GM18502 (cell line): ENCODE data around the gene PTTG1IP.

Experiments used
- ATAC-seq: cut with Tn5 transposase; IDR thresholded peaks from one replicate; pipeline ENCODE4 v1.9.1; 2021; ENCODE audit warnings: mild to moderate bottlenecking; ENCODE audit not compliant: unreplicated experiment, poor library complexity

The PTTG1IP gene

DNA sequence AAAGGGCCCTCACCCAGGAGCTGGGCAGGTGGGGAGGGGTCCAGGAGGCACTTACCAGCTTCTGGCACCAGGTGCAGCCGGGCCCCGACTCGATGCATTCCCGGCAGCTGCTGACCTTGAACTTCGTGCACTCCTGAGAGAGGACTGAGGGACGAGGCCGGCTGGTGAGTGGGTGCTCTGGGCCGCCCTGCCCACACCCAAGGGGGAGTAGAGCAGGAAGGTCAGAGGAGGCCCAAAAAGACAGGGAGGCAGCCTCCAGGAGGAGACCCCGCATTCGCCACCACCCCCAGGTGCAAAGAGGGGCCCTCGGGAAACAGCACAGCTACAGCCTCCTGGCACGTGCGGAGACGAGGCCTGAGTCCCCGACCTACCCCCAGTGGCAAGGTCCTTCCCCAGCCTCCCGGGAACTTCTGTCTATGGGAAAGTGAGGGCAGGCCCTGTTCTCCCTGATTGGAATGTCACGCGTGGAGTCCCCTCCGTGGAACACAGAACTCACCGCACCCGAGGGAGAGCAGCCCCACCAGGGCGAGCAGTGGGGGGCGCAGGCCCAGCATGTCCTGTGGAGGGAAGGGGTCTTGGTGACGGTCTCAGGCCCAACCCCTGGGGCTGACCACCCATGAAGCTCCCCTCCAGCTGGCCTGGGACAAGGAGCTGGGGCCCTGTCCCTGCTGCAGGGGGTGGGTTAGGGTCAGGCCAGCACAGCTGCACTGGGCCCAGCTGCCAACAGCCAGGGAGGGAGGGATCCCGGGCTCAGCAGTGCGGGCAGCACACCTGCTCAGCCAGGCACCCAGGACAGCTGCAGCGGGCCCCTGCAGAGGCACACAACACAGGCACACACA is 37.0 kb upstream of the PTTG1IP start:
- ATAC-seq: no peak

DNA sequence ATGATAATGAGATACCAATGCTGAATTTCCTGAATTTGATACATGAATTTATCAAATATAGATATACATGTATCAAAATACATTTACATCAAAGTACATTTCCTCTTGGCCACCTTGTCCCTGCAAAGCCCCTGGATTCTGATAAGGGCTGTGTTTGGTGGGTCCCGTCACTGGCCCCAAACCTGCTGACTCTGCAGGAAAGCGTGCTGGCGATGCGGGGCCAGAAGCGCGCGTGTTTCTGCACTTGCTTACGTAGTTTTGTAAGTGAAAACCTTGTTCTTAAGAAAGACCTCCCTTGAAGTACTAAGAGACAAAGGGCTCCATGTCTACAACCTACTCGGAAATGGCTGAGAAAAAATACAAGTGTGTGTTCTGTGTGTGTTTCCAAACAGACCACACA is 36.2 kb upstream of the PTTG1IP start:
- ATAC-seq: no peak

DNA sequence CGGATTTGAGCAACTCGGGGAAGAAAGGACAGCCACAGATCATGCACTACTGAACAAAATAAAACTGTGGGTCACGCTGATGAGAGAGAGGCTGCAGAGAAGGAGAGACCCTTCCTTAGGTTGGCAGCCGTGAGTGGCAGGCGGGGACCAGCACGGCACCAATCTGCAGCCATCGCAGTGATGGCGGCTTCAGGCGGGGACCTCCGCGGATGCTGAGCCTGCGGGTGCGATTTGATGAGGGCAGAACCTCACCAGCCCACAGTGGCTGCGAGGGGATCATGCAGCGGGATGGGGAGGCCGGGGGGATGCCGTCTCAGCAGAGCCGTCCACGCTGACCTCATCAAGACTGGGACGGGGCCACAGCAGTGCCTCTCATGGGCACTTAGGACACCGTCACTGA is 35.4 kb upstream of the PTTG1IP start:
- ATAC-seq: no peak

GRCh38 chr21:44907966-44908895 is 34.7 kb upstream of the PTTG1IP start:
- no peak for ATAC-seq

- no peak for ATAC-seq
These were observed 33.9 kb upstream of the PTTG1IP start for GRCh38 chr21:44907225-44907965.

DNA sequence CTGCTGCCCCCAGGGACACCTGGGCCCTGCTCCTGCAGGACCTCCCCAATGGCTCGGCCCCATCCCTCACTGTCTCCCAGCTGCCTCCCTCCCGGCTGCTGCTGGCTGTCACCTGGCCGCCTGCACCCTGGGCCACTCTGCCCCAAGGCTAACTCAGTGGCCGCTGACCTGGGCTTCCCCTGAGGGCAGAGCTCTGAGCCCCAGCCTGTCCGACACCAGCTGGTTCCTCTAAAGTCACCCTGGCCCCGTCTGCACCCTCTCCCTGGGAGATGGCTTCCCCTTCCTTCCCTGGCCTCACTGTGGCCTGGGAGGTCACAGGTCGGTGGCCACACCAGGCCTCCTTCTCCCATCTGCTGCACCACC is 32.2 kb upstream of the PTTG1IP start:
- ATAC-seq: no peak

- no peak for ATAC-seq
These were observed 31.7 kb upstream of the PTTG1IP start for GRCh38 chr21:44905016-44905727.

DNA sequence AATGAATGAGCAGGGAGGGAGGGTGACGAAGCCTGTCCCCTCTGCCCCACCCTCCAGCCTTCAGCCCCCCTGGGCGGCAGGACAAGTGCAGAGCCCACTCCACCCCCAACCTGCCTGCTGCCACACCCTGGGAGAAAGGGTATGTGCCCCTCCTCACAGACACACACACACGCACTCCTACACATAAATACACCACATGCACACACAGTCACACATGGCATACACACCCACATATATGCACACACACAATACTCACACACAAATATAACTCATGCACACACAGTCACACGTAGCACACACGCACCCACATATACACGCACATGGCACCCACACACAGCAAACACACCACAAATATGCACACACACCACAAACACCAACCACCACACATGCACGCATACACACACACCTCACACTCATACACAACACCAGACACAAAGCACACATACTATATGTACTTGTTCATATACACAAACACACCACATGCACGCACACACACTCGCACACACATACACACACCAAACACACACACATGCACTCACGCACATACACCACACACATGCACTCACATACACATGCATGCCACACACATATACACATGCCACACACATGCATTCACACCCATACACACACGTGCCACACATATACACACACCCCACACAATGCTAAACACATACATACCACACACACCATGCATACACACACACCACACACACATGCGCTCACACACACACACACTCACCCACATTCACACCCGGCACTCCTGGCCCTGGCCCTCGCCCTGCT is 30.8 kb upstream of the PTTG1IP start:
- no peak for ATAC-seq

GRCh38 chr21:44903689-44904088 is 30.2 kb upstream of the PTTG1IP start:
- ATAC-seq: no peak

DNA sequence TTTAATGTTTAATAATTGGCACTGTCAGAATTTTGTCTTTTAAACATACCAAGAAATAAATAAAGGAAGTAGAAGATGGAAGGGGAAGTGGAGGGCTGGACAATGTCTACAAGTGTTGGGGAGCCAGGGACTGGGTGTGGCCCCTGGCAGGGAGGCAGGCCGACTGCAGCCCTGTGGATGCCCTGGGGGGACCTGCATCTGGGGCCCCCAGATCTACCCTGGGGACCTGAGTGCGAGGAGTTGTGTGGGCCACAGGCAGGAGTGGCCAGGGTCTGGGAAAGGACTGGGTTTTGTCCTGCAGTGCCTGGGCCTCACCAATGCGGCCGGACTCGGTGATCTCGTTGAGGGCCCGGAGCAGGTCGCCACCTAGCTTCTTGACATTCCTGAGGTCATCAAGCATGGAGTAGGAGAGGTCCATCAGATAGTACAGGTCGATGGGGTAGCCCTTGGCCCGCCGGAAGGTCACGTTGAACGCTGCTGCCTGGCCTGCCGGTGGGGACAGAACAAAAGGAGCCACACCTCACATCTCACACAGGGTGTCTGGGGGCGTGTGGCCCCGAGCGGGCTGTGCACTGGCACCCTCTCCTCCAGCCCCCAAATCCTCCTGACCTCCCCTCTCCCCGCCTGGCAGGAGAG is 29.7 kb upstream of the PTTG1IP start:
- no peak for ATAC-seq

DNA sequence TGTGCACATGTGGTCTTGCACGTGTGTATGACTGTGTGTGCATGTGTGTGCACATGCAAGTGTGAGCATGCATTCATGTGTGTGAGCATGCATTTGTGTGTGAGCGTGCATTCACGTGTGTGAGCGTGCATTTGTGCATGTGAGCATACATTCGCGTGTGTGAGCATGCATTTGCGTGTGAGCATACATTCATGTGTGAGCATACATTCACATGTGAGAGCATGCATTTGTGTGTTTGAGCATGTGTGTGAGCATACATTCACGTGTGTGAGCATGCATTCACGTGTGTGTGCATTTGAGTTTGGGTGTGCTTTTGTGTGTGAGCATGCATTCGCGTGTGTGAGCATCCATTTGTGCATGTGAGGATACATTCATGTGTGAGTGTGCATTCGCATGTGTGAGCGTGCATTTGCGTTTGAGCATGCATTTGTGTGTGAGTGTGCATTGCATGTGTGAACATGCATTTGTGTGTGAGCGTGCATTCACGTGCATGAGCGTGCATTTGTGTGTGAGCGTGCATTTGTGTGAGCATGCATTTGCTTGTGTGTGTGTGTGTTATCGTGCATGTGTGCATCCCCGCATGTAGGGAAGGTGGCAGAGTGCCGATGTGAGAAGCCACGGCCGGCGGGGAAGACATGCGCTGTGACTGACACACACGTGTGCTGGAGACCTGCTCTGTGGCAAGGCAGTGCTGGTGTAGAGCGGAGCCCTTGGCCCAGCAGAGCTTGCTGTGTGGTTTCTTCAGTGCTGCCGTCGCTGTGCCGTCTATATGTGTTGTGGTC is 29.0 kb upstream of the PTTG1IP start:
- ATAC-seq: no peak

DNA sequence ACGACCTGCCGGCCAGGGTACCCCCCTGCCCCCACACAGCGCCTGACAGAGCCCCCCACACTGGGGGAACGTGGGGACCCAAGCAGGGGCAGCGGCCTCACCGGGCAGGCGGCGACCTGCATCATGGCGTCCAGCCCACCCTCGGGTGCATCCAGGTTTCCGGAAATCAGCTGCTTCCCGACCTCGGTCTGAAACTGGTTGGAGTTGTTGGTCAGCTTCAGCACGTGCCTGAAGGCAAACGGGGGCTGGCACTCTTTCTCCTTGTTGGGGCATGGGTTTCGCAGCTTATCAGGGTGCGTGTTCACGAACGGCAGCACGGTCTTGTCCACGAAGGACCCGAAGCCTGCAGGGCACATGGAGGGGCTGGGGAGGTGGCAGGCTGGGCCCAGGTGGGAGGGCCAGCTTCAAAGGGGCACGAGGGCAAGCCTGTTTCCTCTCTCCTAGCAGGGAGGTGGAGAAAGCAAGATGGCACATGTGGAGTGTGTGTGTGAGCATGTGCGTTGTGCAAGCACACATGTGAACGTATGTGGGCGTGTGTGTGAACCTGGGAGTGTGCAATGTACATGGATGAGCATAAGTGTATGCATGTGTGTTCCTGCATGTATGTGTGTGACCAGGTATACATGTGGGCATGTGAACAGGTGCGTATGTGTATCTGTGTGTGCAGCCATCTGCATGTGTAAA is 28.0 kb upstream of the PTTG1IP start:
- ATAC-seq: no peak

GRCh38 chr21:44900559-44901251 is 27.2 kb upstream of the PTTG1IP start:
- ATAC-seq: no peak

DNA sequence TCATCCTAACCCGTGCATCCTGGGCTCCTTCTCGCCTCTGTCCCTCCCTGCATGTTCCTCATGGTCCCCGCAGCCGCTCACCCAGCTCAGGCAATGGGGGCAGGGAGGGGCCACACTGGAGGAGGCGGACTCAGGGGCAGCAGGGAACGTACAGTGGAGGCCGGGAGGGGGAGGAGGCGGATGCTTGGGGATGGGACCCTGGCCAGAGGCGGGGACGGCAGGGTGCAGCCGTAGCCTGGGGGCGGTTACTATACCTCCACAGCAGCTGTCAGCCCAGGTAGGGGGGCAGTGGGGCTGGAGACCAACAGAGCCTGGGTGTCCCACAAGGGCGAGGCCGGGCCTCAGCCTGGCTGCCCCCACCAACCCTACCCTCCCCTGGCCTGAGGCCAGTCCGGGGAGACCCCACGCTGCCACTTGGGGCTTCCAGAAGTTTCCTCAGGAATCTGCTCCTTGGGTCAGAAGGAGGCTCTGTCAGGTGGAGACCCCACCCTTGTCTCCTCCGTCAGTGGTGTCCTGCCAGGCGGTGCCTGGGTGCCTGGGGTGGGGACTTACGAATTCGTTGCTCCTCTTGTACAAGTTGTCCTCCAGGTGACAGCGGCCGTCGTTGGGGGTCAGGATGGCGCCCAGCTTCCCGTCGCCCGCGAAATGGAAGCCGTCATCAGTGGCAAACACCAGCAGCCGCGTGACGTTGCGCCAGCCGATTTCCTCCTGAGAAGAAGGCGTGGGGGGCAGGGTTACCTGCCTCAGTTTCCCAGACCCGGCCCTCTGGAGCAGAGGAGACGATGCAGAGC is 26.5 kb upstream of the PTTG1IP start:
- ATAC-seq: no peak

DNA sequence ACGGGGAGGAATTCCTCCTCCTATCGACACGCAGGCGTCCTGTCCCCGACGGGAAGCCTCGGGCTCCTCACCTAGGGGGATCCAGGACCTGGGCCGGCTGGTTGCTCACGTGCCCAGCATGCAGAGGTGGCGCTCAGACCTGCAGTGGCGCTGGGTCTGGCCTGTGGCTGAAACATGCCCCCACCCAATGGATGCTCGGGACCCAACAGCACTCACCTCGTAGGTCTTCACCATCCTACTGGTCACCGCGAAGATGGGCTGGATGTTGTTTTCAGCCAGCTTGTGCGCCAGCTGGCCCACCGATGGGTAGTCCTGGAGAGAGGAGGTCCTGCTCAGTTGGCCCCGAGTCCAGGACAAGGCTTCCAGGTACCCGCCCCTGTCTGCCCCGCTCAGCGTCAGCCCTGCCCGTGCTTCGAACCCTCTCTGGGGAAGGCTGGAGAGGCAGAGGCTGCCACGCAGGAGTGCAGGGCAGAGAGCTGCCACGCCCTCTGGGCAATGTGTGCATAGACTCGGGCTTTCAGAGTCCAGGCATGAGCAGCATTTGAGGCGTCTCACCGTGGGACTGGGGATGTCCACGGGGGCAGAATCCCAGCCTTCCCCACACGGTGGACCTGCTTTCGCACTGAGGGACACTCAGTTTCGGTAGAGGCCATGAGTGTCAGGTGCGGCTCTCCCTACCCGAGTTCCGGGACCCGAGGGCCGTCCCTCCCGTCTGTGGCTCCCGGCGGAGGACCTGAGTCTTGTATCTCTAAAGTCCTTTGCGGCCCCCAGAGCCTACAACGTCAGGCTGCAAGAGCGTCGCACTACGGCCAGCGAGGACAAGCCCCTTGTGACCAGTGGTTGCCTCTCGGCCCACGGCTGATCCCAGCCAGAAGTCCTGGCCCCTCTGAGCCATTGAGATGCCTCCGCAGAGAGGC is 25.6 kb upstream of the PTTG1IP start:
- no peak for ATAC-seq
